ENCODE results near the gene CRIP1.

DNA sequence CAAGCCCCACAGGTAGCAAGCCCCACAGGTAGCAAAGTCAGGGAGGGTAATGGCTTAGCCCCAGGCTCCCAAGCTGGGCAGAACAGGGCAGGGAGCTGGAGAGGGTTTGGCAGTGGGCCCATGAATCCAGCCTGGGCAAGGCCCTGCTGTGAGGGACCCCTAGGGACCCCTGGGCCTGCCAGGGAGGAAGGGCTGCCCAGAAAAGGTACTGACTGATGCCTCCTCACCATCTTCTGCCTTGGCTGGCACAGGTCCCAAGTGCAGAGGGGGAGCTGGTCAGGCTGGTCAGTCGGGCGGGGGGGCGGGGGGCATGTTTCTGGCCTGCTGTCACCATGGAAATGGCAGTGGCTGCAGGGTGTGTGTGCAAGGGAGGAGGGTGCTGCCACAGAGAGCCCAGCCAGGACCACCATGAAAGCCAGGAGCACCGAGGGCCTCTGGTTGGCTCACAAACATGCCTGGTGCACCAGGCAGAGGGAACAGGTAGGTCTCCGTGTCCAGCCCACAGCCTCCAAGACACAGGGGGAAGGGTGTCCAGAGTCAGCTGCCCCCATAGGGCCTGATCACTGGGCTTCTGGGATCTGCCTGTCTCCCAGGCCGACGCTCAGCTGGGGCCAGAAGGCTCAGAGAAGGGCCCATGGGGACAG is 13.5 kb upstream of the CRIP1 start:
- TF ChIP-seq YY1 (IDR thresholded peaks at IDR 0.05; ENCODE audit: insufficient read depth, insufficient read length) (no peak), ZNF274 (IDR thresholded peaks at IDR 0.05; ENCODE audit: low read depth, low read length) (no peak)

Data from NT2/D1 (cell line).